Prostate gland (tissue), 2 donors: Measurements from ENCODE around the gene LPP. TPM values are rescaled to one million over a fixed set of nuclear protein-coding genes. Genes with fewer than 3 reads are reported as not detected.

Experiments
- DNase-seq: peaks from one replicate; pipeline ENCODE4 v3.0.0-alpha.2; 2019; ENCODE audit warnings: low spot score
- H3K27ac ChIP-seq, 2 donors: fragments of 200-600 bp; sonication (generic); 2 replicates each; pipeline ENCODE4 v1.5.1; 2017 to 2019
- H3K27me3 ChIP-seq: fragments of 200-600 bp; sonication (generic); replicated peaks from 2 replicates; pipeline ENCODE4 v1.5.1; 2019; ENCODE audit not compliant: insufficient read depth
- H3K36me3 ChIP-seq, 2 donors: fragments of 200-600 bp; sonication (generic); 1 replicate in 1 of 2; 2 replicates in 1 of 2; pipeline versions ENCODE4 v1.5.1 to v1.8.1; 2017 to 2019
- H3K4me1 ChIP-seq: fragments of 200-600 bp; sonication (generic); replicated peaks from 2 replicates; pipeline ENCODE4 v1.5.1; 2019
- H3K4me3 ChIP-seq, 2 donors: fragments of 200-600 bp; sonication (generic); 2 replicates each; pipeline ENCODE4 v1.5.1; 2017 to 2019
- H3K9me3 ChIP-seq: fragments of 200-600 bp; sonication (generic); 2 replicates; pipeline ENCODE4 v1.5.1; 2017
- POLR2A ChIP-seq: fragments of 450-650 bp; IDR thresholded peaks from one replicate; pipeline ENCODE4 v1.6.1; 2016; ENCODE audit warnings: antibody characterized with exemption, mild to moderate bottlenecking
- POLR2AphosphoS5 ChIP-seq: sonication (generic); formaldehyde crosslinking; IDR thresholded peaks from one replicate; pipeline ENCODE4 v1.6.1; 2017; ENCODE audit warnings: antibody characterized with exemption
- WGBS: methylation state at CpG from one replicate; pipeline ENCODE4 v1.1.5; 2018; 5-methylcytosine and 5-hydroxymethylcytosine counted together
- intact Hi-C: fragments of 100-400 bp; cut with DNase I; formaldehyde crosslinking; loops from one replicate; pipeline ENCODE4 v1.14.2; 2022
- total RNA-seq, 2 donors: library from RNA; depleted of rRNA; stranded (reverse); fragments of >200 nt; gene quantifications; one replicate each; pipeline ENCODE4 v1.1.0, GENCODE V29; 2016
- TF ChIP-seq, protein P1 (sequence below), 4 experiments: fragments of 200-600 bp in 2 of 4; fragments of 450-650 bp in 2 of 4; sonication (generic) in 2 of 4; IDR thresholded peaks; 1 replicate in 3 of 4; 2 replicates in 1 of 4; pipeline ENCODE4 v1.5.1; 2016 to 2019; ENCODE audit warnings: antibody characterized with exemption in 4 of 4, mild to moderate bottlenecking in 2 of 4, moderate library complexity in 2 of 4

LPP gene
- total RNA-seq, 2 donors from 2014 or later: 219 to 248 TPM

GRCh38 chr3:188658606-188659005 is 504.6 kb downstream of the LPP start:
- H3K36me3 ChIP-seq: no peaks in the 10 kb centered on the region
- DNase-seq: no peak
- H3K27ac ChIP-seq: no peak overlapping the region
- no peaks in the 10 kb centered on the region for H3K9me3 ChIP-seq
- 63% methylated on average over 1 of the region's 1 CpG for WGBS
- H3K27me3 ChIP-seq: no peaks in the 10 kb centered on the region
- no peak overlapping the region for H3K4me3 ChIP-seq
- H3K4me1 ChIP-seq: no peaks in the 10 kb centered on the region
- TF ChIP-seq, protein P1, sequence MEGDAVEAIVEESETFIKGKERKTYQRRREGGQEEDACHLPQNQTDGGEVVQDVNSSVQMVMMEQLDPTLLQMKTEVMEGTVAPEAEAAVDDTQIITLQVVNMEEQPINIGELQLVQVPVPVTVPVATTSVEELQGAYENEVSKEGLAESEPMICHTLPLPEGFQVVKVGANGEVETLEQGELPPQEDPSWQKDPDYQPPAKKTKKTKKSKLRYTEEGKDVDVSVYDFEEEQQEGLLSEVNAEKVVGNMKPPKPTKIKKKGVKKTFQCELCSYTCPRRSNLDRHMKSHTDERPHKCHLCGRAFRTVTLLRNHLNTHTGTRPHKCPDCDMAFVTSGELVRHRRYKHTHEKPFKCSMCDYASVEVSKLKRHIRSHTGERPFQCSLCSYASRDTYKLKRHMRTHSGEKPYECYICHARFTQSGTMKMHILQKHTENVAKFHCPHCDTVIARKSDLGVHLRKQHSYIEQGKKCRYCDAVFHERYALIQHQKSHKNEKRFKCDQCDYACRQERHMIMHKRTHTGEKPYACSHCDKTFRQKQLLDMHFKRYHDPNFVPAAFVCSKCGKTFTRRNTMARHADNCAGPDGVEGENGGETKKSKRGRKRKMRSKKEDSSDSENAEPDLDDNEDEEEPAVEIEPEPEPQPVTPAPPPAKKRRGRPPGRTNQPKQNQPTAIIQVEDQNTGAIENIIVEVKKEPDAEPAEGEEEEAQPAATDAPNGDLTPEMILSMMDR (IDR thresholded peaks at IDR 0.05): no peak
- no peak for TF ChIP-seq POLR2A
- no peak for TF ChIP-seq POLR2AphosphoS5
- intact Hi-C loops: loop anchor here (10.0 kb wide), 1 partner anchor 566 kb away; no protein-coding TSS in a partner anchor

GRCh38 chr3:188659449-188660090 is 505.6 kb downstream of the LPP start:
- Histone ChIP-seq H3K4me3 (no peak overlapping the region), H3K4me1 (no peaks in the 10 kb centered on the region), H3K9me3 (no peaks in the 10 kb centered on the region), H3K27ac (no peak overlapping the region), H3K36me3 (no peaks in the 10 kb centered on the region), H3K27me3 (no peaks in the 10 kb centered on the region)
- TF ChIP-seq POLR2A (no peak), POLR2AphosphoS5 (no peak)
- TF ChIP-seq, protein P1 (IDR thresholded peaks at IDR 0.05): no peak
- WGBS: 35% methylated on average over 5 of the region's 5 CpGs
- DNase-seq: no peak
- intact Hi-C loops: loop anchor here (10.0 kb wide), 1 partner anchor 565 kb away; no protein-coding TSS in a partner anchor

DNA sequence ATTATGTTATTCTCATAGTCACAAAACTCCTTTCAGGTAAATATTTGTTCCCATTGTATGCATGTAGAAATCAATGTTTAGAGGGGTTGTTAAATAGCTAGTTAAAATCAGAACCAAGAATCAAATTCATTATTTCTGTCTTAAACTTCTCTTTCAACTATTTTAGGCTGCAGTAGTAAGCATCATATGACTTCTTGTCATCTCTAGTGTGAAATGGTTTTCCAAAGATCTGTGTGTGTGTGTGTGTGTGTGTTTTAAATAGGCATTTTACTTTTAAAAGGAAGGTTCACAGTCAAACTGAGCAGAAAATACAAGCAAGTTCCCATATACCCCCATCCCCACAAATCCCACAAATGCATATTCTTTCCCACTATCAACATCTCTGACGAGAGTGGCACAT is 506.5 kb downstream of the LPP start:
- 91% methylated on average over 1 of the region's 1 CpG for WGBS
- Histone ChIP-seq H3K27ac (no peak overlapping the region), H3K9me3 (no peaks in the 10 kb centered on the region), H3K36me3 (no peaks in the 10 kb centered on the region), H3K27me3 (no peaks in the 10 kb centered on the region), H3K4me3 (no peak overlapping the region), H3K4me1 (no peaks in the 10 kb centered on the region)
- TF ChIP-seq, protein P1 (IDR thresholded peaks at IDR 0.05): no peak
- TF ChIP-seq POLR2AphosphoS5 (no peak), POLR2A (no peak)
- DNase-seq: no peak
- intact Hi-C loops: no loop called here

- Histone ChIP-seq H3K27ac (no peak overlapping the region), H3K27me3 (no peaks in the 10 kb centered on the region), H3K9me3 (no peaks in the 10 kb centered on the region), H3K4me3 (no peak overlapping the region), H3K4me1 (no peaks in the 10 kb centered on the region), H3K36me3 (no peaks in the 10 kb centered on the region)
- no peak for DNase-seq
- TF ChIP-seq, protein P1 (IDR thresholded peaks at IDR 0.05): no peak
- TF ChIP-seq POLR2AphosphoS5 (no peak), POLR2A (no peak)
- intact Hi-C loops: no loop called here
- 98% methylated on average over 2 of the region's 2 CpGs for WGBS
Observed at GRCh38 chr3:188661806-188662205, 507.8 kb downstream of the LPP start.

DNA sequence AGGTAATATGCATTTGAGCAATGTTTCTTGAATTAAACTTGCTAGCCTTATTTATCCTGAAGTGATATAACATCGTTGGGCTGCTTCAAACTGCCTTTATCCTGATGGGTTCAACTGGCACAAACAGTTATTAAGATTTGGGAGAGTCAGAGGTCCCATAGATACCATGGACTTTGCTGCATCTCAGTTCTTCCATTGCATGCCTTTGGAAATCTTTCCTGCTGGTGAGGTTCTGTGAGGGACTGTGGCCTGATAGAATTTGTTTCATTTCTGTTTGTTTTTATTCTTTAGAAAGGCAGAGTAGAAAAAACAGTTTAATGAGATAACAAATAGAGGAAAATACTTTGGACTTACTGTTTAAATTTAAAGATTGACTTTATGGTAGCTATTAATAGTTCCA is 508.3 kb downstream of the LPP start:
- WGBS: 35% methylated on average over 1 of the region's 1 CpG
- Histone ChIP-seq H3K27me3 (no peaks in the 10 kb centered on the region), H3K9me3 (no peaks in the 10 kb centered on the region), H3K4me3 (no peak overlapping the region), H3K36me3 (no peaks in the 10 kb centered on the region), H3K4me1 (no peaks in the 10 kb centered on the region), H3K27ac (no peak overlapping the region)
- intact Hi-C loops: no loop called here
- no peak for DNase-seq
- TF ChIP-seq, protein P1 (IDR thresholded peaks at IDR 0.05): no peak
- TF ChIP-seq POLR2AphosphoS5 (no peak), POLR2A (no peak)
